HPDE6-E6E7 (cell line): ENCODE measurements around the gene RFC3.
A peak's percentile ranks its signal among the peaks of the same experiment; 100 is the strongest.
"Not testable (repeated sequence)": the region's sequence is repeated elsewhere in the genome, so short reads cannot be mapped to it uniquely, and the experiment has no call there.

Experiments
- DNase-seq: peaks from one replicate; pipeline ENCODE4 v3.0.0; 2011; ENCODE audit warnings: missing footprints; ENCODE audit errors: extremely low spot score

Gene RFC3

DNA sequence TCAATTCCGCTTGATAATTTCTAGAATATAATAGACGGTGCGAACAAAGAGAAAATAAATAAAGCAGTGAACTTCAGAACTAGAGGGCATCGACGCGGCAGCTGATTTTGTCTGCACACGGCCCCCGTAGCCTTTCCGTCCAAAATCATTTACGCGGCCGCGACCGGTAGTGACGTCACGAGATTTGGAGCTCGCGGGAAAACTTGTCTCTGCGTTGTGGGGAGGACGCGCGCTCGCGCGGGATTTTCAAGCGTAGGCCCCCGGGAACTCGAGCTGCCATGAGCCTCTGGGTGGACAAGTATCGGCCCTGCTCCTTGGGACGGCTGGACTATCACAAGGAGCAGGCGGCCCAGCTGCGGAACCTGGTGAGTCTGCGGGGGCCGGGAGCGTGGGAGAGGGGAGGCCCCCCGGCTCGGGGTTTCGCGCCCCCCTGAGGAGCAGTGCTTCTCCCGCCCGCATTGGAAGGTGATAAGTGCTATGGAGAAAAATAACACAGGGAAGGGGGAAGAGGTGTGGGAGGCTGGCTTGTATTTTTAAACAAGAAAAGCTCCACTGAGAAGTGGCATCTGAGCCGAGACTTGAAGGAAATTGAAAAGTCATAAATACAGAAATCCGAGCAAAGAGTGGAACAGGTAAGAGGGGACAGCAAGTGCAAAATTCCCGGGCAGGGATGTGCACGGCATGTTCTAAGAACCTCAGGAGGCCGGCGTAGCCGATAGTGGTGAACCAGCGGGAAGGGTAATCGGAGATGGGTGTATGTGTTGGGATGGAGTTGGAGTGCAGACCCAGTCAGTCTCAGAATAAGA, at the start of gene RFC3:
TSS of gene RFC3 (plus strand) at position 249 of the 806 bp plus-strand sequence. CDS start at position 279, 30 bp downstream.
- peak; percentile 38 for DNase-seq

DNA sequence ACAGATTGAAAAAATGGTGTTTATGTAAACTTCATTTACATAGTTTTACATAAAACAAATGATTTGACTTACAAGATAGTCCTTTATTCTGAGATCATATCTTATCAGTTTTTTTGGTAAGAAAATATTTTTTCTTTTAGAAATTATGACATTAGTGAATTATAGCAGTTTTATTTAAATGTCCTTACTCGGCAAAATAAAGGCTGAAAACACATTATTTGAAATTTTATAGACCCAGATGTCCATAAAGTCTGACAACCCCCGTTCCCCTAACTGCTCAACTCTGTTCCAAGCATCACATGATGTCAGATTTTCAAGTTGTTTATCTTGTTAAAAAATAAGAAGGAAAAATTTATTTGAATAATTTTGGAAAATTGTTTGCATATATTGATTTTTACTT, 46.7 kb upstream of the RFC3 start:
- DNase-seq = no peak

DNA sequence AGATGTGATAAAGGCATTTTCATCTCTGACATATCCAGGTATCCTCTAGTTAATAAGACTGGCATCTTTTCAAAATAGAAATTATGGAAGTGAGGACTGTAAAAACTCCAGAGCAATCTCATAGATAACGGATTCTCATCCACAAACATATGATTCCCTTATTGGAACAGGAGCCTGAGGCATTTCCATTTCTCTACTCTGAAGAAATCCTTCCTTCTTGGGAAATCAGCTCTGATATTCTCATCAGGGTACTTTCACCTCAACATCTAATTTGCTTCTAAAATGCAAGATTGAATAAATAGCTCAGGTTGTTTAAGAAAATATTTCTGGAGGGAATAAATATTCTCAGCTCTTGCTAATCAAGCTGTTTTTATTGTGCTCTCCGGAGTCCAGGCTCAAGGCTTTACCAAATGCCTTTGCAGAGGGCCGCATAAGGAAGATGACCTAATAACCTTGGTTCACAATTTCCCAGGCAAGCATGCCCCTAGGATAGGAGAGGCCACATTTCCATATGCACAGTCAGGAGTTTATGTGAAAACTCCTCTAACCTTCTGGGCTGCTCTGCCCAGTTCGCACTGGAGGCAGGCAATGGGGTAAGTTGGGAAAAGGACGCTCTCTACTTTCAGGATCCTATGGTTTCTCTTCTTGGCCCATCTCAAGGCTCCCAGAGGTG, 44.0 kb upstream of the RFC3 start:
- DNase-seq = no peak

DNA sequence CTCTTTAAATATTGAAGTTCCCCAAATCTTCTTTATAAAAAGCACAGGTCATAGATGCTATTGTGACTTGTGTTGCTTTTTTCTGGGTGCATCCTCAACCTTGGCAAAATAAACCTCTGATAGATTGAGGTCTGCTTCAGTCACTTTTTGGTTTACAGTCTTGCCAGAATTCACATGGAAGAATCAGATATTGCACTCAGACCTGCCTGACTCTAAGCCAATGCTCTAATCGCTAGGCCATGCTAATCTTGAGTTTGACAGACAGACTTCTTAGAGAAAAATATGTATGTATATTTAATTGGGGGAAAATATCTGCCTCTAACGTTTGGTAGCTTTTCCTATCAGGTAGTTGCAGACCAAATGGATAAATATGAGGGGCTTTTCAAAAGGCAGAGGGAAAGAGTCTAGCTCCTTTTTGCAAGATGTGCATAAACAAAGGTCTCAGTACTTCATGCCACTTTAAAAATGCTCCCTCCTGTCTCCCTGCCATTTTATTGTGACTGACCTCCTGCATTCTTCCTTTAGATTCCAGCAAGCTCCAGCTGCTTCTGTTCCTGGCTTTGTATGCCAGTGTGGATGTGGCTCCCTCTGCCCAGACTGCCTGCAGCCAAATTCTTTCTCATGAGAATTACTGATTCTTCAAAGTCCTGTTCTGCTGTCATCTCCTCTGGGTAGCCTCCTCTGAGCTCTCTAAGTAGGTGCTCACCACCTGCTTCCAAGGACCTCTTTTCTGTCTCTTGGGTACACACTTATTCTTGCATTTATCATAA, 42.4 kb upstream of the RFC3 start:
- DNase-seq = no peak

DNA sequence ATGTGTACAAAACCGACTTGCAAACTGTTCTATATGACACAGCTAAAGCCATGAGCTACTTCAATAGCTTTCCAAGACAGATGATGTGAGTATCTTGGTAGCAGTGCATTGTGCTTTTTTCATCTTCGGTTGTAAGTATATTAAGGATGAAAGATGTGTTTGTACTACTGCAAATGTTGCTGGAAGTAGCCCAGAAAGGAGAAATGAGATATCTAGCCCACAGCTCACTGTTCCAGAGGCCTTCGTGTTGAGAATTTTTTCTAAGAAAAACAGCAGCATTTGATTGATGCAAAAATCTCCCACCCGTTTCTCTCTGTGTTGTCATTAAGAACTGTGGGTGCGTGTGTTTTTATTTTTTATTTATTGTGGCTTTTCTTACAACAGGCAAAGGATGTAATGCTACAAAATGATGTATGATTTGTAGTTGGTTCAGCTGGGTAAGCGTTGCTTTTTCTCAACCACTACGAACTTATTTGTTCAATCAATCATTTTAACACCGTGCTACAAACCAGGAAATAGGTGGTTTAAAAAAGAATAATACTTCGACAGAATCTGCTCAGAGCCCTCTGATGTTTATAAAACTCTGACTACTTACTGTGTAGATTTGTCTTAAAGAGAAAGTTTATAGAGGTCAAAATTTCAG, 41.6 kb upstream of the RFC3 start:
- no peak for DNase-seq

DNA sequence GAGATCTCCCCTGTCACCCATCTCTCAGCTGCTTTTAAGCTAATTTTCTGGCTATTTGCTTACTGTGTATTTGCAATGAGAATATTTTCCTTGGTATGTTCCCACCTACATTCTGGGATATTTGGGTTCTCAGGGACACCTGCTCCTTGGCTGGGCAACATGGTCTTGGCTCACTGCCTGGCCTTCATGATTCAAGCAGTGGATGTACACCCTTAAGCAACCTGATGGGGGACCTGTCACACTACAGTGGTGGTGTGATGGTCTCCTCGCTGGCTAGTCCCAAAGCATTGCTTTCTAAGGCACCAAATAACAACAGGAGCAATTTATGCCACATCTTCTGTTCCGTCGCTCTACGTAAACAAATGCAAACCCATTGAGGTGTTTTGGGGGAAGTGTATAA, 35.3 kb upstream of the RFC3 start:
- DNase-seq = no peak

GRCh38 chr13:33783212-33783611, 34.7 kb upstream of the RFC3 start:
- not testable (repeated sequence) for DNase-seq

GRCh38 chr13:33784738-33785137, 33.2 kb upstream of the RFC3 start:
- no peak for DNase-seq

GRCh38 chr13:33785384-33785783, 32.6 kb upstream of the RFC3 start:
- DNase-seq = no peak

DNA sequence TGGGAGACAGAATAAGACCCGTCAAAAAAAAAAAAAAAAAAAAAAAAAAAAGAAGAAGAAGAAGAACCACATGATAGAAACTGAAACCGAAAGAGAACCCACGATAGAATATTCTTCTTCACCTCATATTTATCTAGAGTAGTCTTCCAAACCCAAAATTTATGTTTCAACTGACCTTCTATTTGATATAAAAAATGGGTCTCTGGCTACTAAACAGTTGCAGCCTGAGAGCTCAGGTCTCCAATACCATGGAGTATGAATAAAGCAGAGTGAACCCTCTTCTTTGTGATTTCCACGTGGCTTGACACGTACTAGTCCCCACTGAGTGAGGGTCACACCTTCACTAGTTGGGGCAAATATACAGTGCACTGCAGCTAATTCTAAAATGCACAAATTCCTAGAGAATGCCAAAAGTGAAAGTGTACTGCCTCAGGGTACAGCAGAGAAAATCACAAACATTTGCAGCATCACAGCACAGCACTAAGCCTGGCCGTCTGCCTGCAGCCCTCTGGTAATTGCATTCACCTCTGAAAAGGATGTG, 30.8 kb upstream of the RFC3 start:
- no peak for DNase-seq

- no peak for DNase-seq
Observed at GRCh38 chr13:33789066-33789606, 28.8 kb upstream of the RFC3 start.

- no peak for DNase-seq
Observed at GRCh38 chr13:33789739-33790138, 28.2 kb upstream of the RFC3 start.

DNA sequence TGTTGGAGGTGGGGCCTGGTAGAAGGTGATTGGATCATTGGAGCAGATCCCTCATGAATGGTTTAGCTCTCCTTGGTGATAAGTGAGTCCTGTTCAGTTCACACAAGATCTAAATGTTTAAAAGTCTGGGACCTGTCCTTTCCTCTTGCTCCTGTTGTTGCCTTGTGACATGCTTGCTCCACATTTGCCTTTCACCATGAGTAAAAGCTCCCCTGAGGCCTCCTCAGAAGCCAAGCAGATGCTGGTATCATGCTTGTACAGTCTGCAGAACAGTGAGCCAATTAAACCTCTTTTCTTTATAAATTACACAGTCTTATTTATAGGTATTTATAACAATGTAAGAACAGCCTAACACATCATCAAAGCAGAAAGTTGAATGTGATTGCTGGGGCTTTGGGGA, 24.2 kb upstream of the RFC3 start:
- DNase-seq = no peak

GRCh38 chr13:33794576-33794975, 23.4 kb upstream of the RFC3 start:
- DNase-seq = no peak

GRCh38 chr13:33796095-33796494, 21.9 kb upstream of the RFC3 start:
- no peak for DNase-seq

DNA sequence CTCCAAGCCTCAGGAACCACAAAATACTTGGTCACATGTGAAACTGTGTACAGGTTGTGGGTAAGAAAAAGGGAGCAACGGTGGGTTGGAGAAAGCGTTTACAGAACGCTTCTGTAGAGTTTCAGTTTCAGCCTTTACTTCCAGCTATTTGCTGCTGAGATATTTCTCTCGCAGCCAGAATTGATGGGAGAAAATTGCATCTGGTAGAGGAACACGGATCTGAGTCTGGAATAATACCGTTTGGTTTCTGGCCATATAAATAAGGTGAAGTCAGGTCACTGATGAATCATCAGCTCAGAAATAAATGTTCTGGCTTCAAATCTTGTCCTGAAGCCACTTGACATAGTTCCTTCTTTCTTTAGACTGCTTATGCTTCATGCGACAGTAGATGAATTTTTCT, 20.3 kb upstream of the RFC3 start:
- no peak for DNase-seq

- no peak for DNase-seq
Observed at GRCh38 chr13:33798023-33798422, 19.9 kb upstream of the RFC3 start.

GRCh38 chr13:33799950-33800592, 17.9 kb upstream of the RFC3 start:
- no peak for DNase-seq

DNA sequence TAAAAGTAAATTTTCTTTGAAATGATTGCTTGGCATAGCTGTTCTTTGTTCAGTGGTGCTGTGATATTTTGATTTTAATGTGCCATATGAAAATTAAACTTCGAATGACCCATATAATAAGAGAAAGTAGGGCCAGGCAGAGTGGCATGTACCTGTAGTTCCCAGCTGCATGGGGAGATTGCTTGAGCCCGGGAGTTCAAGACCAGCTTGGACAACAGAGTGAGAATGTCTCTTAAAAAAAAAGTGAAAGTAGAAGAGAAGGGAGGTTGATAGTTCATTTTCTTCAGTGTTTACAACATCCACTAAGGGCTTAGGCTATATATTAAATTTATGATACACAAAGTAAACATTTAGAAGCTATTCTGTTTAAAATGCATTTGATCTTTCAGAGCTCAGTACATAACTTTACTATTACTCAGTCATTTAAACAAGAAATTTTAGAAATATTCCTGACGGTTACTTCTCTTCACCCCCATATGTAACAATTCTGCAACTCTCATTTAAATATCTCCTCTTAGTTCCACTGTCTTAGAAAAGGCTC, 17.2 kb upstream of the RFC3 start:
- DNase-seq = no peak

- no peak for DNase-seq
Observed at GRCh38 chr13:33806470-33807248, 11.3 kb upstream of the RFC3 start.
